Measurements from ENCODE around the gene MPZL3.

The MPZL3 gene

DNA sequence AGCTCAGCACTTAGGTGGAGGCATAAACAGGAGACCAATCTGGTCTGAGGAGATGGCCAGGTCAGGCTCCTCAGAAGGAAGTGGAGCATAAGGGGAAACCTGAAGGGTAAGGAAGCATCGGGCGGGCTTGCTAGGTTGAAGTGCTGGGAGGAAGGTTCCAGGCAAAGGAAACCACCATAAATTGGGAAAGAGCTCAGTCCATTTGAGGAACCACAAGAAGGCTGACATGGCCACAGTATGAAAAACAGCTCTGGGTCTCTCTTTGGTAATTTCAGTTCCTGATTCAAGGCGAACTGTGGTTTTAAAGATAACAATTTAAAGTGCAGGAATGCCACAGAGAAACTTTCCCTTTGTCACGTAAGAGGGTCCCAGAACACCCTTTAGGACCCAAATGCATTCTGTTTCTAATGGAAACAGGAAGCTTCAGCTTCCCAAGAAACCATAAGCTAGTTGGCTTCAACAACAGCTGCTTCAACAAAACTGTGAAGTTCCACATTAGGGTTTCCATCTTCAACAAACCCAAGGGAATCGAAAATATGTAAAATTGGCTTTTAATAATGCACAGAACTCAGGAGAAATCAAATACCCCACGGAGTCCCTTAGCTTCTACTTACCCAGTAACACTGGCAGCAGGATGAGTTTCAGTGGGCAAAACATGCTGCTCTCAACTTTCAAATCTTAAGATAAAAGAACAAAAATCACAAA lies 37.8 kb downstream of the MPZL3 start:
- in situ Hi-C loops (cut with MboI; ENCODE audit: low sequenced_read_pairs) = no loop called here

DNA sequence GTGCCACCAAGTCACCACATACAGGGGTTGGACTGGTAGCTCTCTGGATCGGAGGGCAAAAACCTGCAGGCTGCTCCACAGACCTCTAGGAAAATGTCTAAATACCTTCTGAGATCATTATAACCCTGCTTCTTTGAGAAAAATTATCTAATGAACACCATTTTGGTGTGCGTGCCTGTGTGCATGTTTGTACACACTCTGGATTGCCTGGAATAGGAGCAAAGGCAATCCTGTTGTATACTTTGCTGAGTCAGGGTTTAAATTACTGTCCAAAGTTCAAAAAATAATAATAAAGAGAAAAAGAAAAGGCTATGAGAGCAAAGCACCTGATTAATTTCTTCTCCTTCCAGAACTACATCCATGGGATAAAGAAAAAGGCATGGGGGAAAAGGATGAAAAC lies 38.4 kb downstream of the MPZL3 start:
- in situ Hi-C loops (cut with MboI; ENCODE audit: low sequenced_read_pairs) = no loop called here

DNA sequence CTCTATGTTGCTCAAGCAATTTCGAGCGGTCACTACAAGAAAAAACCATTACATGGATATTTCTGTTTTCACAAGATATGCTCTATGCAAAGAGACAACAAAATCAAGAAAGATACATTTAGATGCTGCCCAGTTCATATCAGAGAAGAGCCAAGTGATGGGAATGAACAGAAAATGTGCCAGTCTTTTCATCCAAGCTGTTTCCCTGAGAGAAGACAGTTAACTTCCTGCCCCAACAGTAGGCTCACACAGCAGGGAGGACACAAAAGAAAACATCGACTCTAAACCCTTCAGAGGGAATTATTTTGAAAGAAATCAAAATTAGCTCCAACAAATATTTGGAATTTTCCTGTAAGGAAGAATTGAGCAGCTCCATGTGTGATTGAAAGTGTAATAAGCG lies 39.0 kb downstream of the MPZL3 start:
- in situ Hi-C loops (cut with MboI; ENCODE audit: low sequenced_read_pairs) = no loop called here

DNA sequence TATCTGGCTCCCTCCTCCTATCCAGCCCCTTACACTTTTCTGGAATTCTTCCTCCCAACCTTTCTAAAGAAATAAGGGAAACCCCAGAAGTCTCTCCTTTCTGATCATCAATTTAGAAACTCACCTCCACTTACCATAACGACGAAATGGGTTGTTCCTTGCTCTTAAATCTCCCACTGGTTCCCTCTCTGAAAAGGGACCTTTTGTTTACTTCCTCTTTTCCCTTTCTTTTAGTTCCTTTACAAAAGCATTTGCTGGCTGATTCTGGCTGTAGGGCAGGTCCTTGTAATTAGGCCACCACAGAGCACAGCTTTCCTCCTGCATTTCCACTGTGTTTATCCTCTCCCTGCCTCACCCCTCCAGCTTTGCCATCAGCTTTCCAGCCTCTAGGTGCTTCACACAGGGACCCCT lies 39.4 kb downstream of the MPZL3 start:
- in situ Hi-C loops (cut with MboI; ENCODE audit: low sequenced_read_pairs) = no loop called here

DNA sequence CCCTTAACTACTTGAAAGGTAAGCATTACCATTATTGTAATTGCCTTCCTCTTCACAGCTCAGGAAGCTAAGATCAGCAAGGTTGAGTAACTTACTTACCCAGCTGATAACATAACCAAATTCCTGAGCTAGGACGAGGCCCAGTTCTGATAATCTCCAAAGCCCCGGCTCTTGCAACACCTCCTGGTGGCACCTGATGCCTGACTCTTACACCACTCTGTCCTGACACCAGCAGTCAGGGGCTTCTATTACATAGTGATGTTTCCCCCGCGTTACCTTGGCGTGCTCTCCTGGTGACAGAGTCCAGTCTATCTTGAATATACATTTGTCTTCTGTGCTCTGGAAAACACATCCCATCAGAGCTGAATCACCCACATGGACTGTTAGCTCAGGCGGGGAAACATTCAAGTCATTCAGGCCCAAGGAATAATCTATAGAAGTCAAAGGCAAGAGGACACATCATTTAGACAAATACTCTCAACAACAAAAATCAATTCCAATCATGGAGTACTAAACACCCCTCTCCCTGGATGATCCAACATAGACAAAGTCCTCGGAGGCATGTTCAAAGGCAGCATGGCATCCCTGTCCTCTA lies 39.9 kb downstream of the MPZL3 start:
- in situ Hi-C loops (cut with MboI; ENCODE audit: low sequenced_read_pairs) = no loop called here

DNA sequence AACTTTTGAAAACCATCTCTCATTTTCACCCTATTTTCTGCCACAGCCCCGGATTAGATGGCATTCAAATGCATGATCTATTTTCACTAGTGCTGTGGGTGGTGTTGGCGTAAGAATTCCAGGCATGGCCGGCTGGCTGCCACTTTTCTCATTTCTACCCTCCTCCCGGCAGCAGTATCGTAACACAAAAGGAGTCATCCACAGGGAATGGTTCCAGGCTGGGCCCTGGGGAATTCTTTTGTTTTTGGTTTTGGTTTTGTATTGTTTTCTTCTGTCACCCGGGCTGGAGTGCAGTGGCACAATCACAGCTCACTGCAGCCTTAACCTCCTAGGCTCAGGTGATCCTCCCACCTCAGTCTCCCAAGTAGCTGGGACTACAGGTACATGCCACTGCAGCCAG lies 41.2 kb downstream of the MPZL3 start:
- in situ Hi-C loops (cut with MboI; ENCODE audit: low sequenced_read_pairs) = no loop called here

DNA sequence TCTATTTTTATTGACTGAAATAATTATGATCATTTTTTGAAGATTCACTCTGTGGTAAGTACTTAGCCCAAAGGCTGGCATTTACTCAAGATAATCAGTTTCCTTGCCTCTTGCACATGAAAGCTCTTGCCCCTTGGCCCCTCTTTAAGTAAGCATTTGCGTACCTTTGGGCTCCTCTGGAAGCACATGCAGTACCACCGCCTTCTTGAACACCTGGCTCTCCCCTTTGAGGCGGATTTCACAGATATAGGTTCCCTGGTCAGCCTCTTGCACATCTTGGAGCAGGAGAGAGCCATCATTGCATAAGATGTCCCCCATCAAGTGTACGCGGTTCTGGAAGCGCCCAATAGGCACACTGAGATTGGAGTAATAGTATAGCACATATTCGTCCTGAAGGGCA lies 41.8 kb downstream of the MPZL3 start:
- in situ Hi-C loops (cut with MboI; ENCODE audit: low sequenced_read_pairs) = no loop called here

DNA sequence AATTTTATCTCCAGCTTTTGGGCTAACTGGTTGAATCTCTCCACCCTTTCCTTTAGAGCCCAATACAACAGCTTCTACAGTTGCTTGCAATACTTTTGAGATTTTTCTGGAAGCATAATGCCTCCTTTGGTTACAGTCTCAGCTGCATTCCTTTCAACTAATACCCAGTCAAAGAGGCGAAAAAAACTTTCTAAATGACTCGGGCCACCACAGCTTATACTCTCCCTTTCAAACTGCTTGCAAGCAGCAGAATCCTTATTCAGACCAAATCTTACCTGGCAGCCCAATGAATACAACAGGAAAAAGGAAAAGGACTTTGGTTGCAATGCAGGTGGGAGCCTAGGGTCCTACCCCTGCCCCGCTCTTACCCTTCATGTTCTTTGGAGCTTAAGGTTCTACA lies 43.1 kb downstream of the MPZL3 start:
- in situ Hi-C loops (cut with MboI; ENCODE audit: low sequenced_read_pairs) = no loop called here

DNA sequence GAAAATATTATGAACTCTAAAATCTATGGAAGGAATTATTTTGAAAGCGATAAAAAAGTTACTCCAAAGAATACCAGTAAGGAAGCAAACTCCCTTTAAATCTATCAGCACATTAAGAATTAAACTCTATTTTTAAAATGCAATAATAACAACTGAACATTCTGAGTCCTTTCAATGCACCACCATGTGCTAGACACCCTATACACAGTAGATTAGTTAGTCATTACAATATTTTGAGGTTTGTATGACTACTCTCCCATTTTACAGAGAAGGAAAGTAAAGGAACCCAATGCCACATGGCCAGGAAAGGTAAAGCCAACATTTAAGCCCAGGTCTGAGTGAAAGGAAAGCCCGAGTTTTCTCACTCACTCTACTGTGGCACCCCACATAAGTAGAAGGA lies 45.1 kb downstream of the MPZL3 start:
- in situ Hi-C loops (cut with MboI; ENCODE audit: low sequenced_read_pairs) = no loop called here

DNA sequence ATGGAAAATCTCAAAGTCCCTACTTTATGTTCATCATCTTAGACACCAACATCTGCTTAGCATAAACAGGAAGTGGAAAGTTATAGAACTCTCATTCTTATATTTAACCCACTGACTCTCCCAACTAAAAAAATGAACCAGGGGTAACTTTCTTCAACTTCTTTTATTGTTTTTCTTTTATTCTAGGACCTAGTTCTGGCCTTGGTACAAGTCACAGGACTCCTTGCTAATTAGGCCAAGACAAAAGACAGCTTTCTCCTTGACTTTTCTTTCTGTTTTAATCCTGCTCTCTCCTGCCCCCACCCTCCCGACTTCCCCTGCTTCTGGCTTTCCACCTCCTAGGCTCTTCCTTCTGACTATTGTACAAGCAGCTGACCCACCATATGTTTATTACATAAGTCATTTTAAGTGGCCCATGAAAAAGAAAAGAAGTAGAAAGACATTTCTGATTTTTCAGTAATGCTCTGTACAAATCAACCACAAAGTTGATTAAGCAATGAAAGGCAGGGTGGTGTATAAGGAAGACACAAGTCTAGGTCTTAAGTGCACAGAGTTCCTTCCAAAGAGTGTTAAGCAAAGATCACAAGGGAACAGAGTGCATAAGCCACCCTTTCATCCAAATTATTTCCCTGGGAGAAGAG lies 45.7 kb downstream of the MPZL3 start:
- in situ Hi-C loops (cut with MboI; ENCODE audit: low sequenced_read_pairs) = no loop called here

DNA sequence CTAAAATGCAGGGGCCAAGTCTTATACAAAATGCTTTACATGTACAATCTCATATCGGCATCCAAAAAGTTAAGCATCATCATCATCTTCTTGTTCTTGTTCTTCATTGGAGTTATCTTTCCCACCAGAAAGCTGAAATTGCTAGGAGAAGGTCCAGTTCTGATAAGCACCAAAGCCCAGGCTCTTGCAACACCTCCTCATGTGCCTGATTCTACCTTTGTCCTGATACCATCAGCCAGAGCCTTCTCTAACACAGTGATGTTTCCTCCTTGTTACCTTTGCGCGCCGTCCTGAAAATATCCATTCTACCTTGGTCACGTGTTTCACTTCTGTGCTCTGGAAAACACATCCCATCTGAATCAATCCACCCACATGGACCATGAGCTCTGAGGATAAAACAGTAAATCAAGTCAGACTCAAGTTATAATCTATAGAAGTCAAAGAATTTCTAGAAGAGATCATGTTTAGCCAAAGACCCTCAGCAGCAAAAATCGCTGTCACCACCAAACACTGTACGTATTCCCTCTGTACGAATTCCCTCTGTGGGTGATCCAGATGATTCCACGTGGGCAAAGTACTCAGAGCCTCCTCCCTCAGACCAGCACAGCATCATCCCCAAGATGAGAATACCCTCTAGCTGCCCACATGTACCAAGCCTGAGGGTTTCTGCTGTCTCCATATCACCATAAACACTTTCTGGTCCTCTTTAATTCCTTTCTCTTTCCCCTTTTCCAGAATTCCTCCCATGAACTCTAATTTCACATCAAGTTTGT lies 46.4 kb downstream of the MPZL3 start:
- in situ Hi-C loops (cut with MboI; ENCODE audit: low sequenced_read_pairs) = no loop called here

DNA sequence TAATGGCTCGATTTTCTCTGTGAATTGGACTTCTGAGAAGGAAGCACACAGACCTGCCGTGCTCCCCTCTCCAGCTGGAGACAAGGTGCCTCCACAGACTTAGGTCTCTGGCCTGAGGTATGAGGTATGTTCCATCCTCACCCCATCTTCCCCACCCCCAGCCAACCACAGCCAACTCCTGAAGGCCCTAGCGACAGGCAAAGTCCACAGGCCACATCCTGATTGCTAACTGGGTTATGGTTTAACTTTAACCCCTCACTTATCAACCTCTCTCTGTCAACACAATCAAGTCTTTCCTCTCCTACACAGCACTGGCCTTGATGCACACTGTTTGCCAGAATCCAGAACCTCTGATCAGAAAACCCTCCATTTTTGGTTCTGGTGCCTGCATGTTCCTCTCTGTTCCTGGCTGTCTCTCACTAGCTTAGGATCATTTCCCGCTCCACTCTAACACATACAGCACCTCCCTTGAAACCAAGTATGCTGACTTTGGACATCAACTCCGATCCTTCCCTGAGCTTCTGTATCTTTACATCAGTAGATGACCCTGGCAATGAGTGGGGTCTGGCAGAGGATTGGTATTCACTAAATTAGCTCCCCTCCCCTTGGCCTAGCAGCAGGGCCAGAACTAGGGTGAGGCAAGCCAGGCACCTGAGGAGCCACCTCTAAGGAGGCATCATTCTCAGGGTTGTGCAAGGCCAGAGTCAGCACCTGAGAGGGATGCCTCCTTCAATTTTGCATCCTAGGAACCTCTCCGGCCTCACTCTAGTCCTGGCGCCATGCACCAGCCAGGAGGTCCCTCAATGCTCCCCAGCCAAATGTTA lies 49.4 kb downstream of the MPZL3 start:
- in situ Hi-C loops (cut with MboI; ENCODE audit: low sequenced_read_pairs) = no loop called here

DNA sequence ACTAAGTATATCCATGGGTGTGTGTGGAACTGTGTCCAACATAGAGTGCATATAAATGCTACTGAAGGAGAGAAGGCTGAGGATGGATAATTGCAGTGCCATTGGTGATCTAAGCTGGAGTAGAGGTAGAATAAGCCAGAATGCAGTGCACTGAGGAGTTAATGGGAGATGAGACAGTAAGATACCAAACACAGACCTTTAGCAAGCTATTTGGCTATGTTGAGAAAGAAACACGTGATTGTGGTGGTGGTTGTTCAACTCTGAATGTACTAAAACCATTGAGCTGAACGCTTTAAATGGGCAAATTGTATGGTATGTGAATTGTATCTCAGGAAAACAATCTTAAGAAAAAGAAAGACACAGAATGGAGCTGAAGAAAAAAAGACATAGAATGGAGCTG lies 50.2 kb downstream of the MPZL3 start:
- in situ Hi-C loops (cut with MboI; ENCODE audit: low sequenced_read_pairs) = no loop called here

DNA sequence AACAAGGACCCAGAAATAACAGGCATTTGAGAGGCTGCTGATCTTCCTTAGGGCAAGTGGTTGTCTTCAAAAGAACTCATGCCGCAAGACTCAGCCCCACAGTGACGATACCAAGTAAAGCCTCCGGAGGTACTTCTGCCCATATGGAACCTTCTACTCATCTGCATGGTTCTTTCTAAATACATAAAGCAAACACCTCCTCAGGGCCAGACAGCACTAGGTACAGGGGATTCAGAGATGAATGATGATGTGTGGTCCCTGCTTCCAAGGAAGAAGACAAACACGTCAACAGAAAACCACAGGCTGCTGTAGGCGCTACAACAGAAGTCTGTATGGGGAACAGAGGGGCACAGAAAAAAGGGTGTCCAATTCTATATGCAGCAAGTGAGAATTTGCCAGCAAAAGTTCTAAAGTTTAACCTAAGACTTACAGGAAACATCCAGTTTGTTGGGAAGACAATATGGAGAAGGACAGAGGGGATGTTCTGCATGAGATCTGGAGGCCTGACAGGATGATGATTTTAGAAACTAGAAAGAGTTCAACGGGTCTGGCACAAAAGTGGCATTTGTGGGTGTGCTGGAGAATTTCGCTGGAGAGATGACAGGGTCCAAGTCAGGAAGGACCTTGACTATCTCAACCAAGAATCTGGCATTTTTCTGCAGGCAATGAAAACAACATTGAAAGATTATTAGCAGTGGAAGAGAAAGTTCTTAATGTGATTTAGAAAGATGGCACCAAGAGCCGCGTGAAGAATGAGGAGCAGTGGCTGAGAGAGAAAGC lies 51.1 kb downstream of the MPZL3 start:
- in situ Hi-C loops (cut with MboI; ENCODE audit: low sequenced_read_pairs) = no loop called here

DNA sequence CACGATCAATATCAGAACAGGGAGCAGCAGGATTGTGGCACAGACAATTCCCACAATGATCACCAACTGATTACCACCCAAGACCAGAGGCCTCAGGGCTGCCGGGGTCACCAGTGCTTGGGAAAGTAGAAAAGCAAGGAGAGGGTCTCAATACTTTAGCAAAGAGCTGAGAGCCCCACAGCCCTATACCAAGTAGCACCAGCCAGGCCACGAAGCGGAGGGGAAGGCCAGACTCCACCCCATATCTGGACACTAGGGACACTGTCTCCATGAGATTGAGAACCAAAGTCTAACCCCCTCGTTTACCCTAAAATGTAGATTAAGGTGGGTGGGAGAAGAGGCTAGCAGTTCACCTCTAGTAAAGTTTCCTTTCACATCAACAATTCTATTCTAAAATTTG lies 51.7 kb downstream of the MPZL3 start:
- in situ Hi-C loops (cut with MboI; ENCODE audit: low sequenced_read_pairs) = no loop called here

DNA sequence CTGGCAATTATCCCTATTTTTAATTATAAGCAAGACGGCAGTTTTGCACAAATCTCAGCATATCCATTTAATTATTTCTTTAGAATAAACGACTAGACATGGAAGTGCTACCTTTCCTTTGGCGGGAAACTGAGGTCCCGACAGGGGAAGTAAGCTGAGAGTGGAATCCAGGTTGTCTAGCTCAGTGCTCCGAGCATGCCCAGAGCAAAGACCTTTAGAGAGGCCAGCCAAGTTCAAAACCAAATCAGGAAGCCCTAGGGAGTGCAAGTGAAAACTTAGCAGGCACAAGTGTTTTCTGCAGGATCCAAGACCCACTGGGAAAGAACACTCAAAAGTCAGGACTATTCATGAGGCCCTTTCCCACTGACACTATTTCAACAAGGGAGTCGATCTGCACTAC lies 53.0 kb downstream of the MPZL3 start:
- in situ Hi-C loops (cut with MboI; ENCODE audit: low sequenced_read_pairs) = no loop called here

DNA sequence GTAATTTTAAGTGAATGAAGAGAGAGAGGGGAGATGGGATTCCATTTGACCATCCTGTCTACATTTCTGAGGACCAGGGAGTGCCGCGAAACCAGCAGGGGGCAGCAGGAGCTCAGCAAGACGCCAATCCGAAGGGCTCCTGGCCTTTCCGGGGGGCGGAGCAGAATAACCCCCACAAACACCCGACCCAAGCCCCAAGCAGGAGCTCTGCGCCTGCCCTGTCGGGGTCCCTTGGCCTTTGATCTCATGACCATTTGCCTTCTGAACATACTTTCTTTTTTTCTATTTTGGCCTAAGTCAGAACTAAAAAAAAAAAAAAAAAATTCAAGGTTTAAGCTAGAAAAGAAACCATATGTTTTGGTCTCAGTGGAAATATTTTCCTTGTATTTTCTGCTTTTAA lies 53.8 kb downstream of the MPZL3 start:
- in situ Hi-C loops (cut with MboI; ENCODE audit: low sequenced_read_pairs) = no loop called here

DNA sequence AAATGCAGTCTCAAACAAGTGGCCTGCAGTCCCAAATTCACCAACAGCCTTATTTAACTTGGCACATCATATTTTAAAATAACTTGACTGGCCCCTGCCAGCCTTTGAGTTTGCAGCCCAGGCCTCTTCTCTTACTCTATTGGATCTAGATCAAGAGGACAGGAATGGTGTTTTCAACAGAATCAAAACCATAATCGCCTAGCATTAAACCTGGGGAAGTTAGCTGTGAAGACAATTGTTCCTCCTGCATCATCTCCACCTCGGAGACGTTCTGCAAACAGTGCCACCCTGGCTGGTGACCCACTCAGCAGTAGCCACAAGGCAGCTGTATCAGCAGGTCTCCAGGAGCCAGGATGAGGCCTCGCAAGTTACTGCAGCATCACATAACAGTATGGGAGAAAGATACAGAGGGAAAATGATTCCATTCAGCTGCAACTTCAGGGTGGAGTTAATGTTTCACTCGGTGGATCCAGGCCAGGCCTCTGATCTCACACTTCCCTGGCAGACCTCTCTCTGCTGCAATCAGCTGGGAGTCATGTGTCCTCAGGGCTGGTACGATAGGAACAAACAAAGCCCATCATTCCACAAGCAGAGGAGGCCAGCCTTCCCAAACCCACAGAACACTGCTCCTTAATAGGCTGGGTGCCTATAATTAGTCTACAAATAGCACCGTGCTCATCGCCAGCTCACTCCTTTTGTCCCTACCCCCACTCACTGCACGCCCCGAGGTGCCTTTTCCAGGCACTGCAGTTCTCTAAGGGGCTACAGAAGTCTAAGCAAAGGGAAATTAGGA lies 57.1 kb downstream of the MPZL3 start:
- in situ Hi-C loops (cut with MboI; ENCODE audit: low sequenced_read_pairs) = no loop called here

DNA sequence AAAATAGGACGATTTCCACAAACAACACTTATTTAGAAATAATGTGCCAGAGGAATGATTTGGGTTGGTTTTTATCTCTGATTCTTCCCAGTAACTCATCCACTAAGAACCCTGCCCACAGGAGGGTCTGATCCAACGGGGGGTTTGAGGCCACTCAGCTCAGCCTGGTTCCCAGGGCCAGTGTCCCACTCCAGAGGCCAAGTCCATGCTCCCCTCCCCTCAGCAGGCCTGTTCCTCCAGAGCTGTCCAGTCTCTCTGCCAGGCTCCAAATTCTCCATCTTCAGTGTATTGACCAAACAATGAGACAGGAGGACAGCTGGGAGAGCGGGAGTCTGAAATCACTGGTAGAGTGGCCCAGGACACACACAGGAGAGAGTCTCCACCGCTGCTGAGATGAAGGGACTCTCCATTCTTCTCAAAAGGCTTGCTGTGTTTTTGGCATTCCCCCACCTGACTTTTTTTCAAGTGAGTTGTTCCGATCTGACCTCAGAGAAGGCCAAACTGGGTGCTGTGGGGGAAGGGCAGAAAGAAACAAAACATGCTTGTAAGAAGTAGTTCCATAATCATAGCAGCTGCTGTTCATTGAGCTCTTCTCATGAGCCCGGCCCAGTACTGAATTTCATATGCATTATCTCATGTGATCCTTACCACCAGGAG lies 58.1 kb downstream of the MPZL3 start:
- in situ Hi-C loops (cut with MboI; ENCODE audit: low sequenced_read_pairs) = no loop called here

Measured in hTERT RPE-1 (cell line).